ENCODE measurements around the gene CAMK2N2.

Gene CAMK2N2

GRCh38 chr3:184230081-184230602 lies 31.2 kb downstream of the CAMK2N2 start:
- H3K36me3 ChIP-seq: no peaks in the 10 kb centered on the region
- no peak for DNase-seq
- H3K9me3 ChIP-seq: no peaks in the 10 kb centered on the region
- no peak for TF ChIP-seq CTCF (IDR thresholded peaks at IDR 0.05; ENCODE audit: low read depth, low read length)
- peaks cover 26% of the 10 kb centered on the region for H3K27me3 ChIP-seq
- H3K4me3 ChIP-seq (ENCODE audit: low read depth, low read length): peak overlapping the region; percentile 55
- peaks cover 11% of the 10 kb centered on the region for H3K4me1 ChIP-seq

- Histone ChIP-seq H3K9me3 (no peaks in the 10 kb centered on the region), H3K4me3 (ENCODE audit: low read depth, low read length) (peak within 1 kb of the TSS; percentile 55), H3K27me3 (peaks cover 26% of the 10 kb centered on the region), H3K36me3 (no peaks in the 10 kb centered on the region), H3K4me1 (peaks cover 7% of the 10 kb centered on the region)
- peak; percentile 87 for DNase-seq
- TF ChIP-seq CTCF (IDR thresholded peaks at IDR 0.05; ENCODE audit: low read depth, low read length): 0 out of 2 replicates have a peak, but pooled peaks have one; percentile 9
Measured at GRCh38 chr3:184229394-184230080, 31.8 kb downstream of the CAMK2N2 start, which contains the start of gene VWA5B2. TSS of gene VWA5B2 (plus strand) at chr3:184229585. CDS start at chr3:184230529, 944 bp downstream.

GRCh38 chr3:184228376-184229137 lies 32.8 kb downstream of the CAMK2N2 start:
- H3K36me3 ChIP-seq: no peaks in the 10 kb centered on the region
- no peaks in the 10 kb centered on the region for H3K9me3 ChIP-seq
- peaks cover 26% of the 10 kb centered on the region for H3K27me3 ChIP-seq
- H3K4me3 ChIP-seq (ENCODE audit: low read depth, low read length): peak overlapping the region; percentile 55
- H3K4me1 ChIP-seq: no peaks in the 10 kb centered on the region; the same call in 1 of the 2 replicates
- DNase-seq: no peak
- TF ChIP-seq CTCF (IDR thresholded peaks at IDR 0.05; ENCODE audit: low read depth, low read length): no peak

- no peaks in the 10 kb centered on the region for H3K36me3 ChIP-seq
- H3K4me3 ChIP-seq (ENCODE audit: low read depth, low read length): no peak overlapping the region
- no peaks in the 10 kb centered on the region for H3K9me3 ChIP-seq
- peaks cover 26% of the 10 kb centered on the region for H3K27me3 ChIP-seq
- no peaks in the 10 kb centered on the region; the same call in 1 of the 2 replicates for H3K4me1 ChIP-seq
- peak; percentile 81 for TF ChIP-seq CTCF (IDR thresholded peaks at IDR 0.05; ENCODE audit: low read depth, low read length)
- DNase-seq: peak; percentile 55
Measured at GRCh38 chr3:184227481-184227935, 33.8 kb downstream of the CAMK2N2 start.

GRCh38 chr3:184223946-184224345 lies 37.4 kb downstream of the CAMK2N2 start:
- TF ChIP-seq CTCF (IDR thresholded peaks at IDR 0.05; ENCODE audit: low read depth, low read length): no peak
- no peak for DNase-seq
- H3K4me3 ChIP-seq (ENCODE audit: low read depth, low read length): no peak overlapping the region
- no peaks in the 10 kb centered on the region for H3K27me3 ChIP-seq
- H3K36me3 ChIP-seq: no peaks in the 10 kb centered on the region
- H3K9me3 ChIP-seq: no peaks in the 10 kb centered on the region
- H3K4me1 ChIP-seq: no peaks in the 10 kb centered on the region; the same call in 1 of the 2 replicates
